Neuron (in vitro differentiated cells): ENCODE data around the gene LMTK3.
"Not testable (repeated sequence)": the region's sequence is repeated elsewhere in the genome, so short reads cannot be mapped to it uniquely, and the experiment has no call there.

ENCODE experiments used
- H2AFZ ChIP-seq: one replicate; pipeline ENCODE4 v1.6.1; 2013; ENCODE audit warnings: low read depth, mild to moderate bottlenecking, inconsistent platforms, low read length, moderate library complexity
- H3K27me3 ChIP-seq: one replicate; pipeline ENCODE4 v1.6.1; 2013; ENCODE audit warnings: low read length; ENCODE audit not compliant: insufficient read depth
- H3K36me3 ChIP-seq: one replicate; pipeline ENCODE4 v1.6.1; 2013; ENCODE audit warnings: low read length; ENCODE audit not compliant: insufficient read depth
- H3K4me1 ChIP-seq: one replicate; pipeline ENCODE4 v1.6.1; 2013; ENCODE audit warnings: low read length; ENCODE audit not compliant: insufficient read depth
- H3K4me3 ChIP-seq: 2 replicates; pipeline ENCODE4 v1.5.1; 2013; ENCODE audit warnings: mild to moderate bottlenecking, low read length, moderate library complexity
- H3K9me3 ChIP-seq: one replicate; pipeline ENCODE4 v1.6.1; 2013; ENCODE audit warnings: low read length

Gene LMTK3

GRCh38 chr19:48495396-48495795, 16.2 kb downstream of the LMTK3 start:
- Histone ChIP-seq H2AFZ (no peak overlapping the region), H3K27me3 (peaks cover 38% of the 10 kb centered on the region), H3K9me3 (no peaks in the 10 kb centered on the region), H3K36me3 (no peaks in the 10 kb centered on the region), H3K4me1 (peaks cover 4% of the 10 kb centered on the region), H3K4me3 (no peak overlapping the region)

GRCh38 chr19:48493718-48494401, 17.8 kb downstream of the LMTK3 start:
- H3K27me3 ChIP-seq = peaks cover 37% of the 10 kb centered on the region
- H3K4me1 ChIP-seq = peaks cover 4% of the 10 kb centered on the region
- H2AFZ ChIP-seq = no peak overlapping the region
- no peaks in the 10 kb centered on the region for H3K36me3 ChIP-seq
- no peaks in the 10 kb centered on the region for H3K9me3 ChIP-seq
- peak overlapping the region; percentile 29 for H3K4me3 ChIP-seq

- Histone ChIP-seq H2AFZ (no peak overlapping the region), H3K27me3 (peaks cover 37% of the 10 kb centered on the region), H3K4me1 (peaks cover 4% of the 10 kb centered on the region), H3K9me3 (no peaks in the 10 kb centered on the region), H3K36me3 (no peaks in the 10 kb centered on the region), H3K4me3 (peak overlapping the region; percentile 29)
Measured at GRCh38 chr19:48492925-48493717, 18.5 kb downstream of the LMTK3 start.

- Histone ChIP-seq H2AFZ (no peak overlapping the region), H3K27me3 (peaks cover 32% of the 10 kb centered on the region), H3K36me3 (no peaks in the 10 kb centered on the region), H3K9me3 (no peaks in the 10 kb centered on the region), H3K4me1 (peaks cover 4% of the 10 kb centered on the region), H3K4me3 (no peak overlapping the region)
Measured at GRCh38 chr19:48491793-48492123, 19.9 kb downstream of the LMTK3 start.

- H3K4me3 ChIP-seq = no peak overlapping the region
- H3K36me3 ChIP-seq = no peaks in the 10 kb centered on the region
- peaks cover 4% of the 10 kb centered on the region for H3K4me1 ChIP-seq
- H3K27me3 ChIP-seq = peaks cover 31% of the 10 kb centered on the region
- H2AFZ ChIP-seq = no peak overlapping the region
- no peaks in the 10 kb centered on the region for H3K9me3 ChIP-seq
Measured at GRCh38 chr19:48490981-48491792, 20.4 kb downstream of the LMTK3 start.

- H3K4me1 ChIP-seq = peaks cover 4% of the 10 kb centered on the region
Measured at GRCh38 chr19:48489608-48490216, 21.9 kb downstream of the LMTK3 start.

GRCh38 chr19:48488478-48488877, 23.2 kb downstream of the LMTK3 start:
- not testable (repeated sequence) for H2AFZ ChIP-seq, H3K4me3 ChIP-seq, H3K4me1 ChIP-seq, H3K36me3 ChIP-seq, H3K9me3 ChIP-seq
- H3K27me3 ChIP-seq = peaks cover 19% of the 10 kb centered on the region

More at GRCh38 chr19:48489608-48490216, 21.9 kb downstream of the LMTK3 start:
- H3K27me3 ChIP-seq = peaks cover 29% of the 10 kb centered on the region
- no peak overlapping the region for H3K4me3 ChIP-seq
- H2AFZ ChIP-seq = no peak overlapping the region
- no peaks in the 10 kb centered on the region for H3K9me3 ChIP-seq
- H3K36me3 ChIP-seq = no peaks in the 10 kb centered on the region

GRCh38 chr19:48487948-48488347, 23.7 kb downstream of the LMTK3 start:
- H3K9me3 ChIP-seq = no peaks in the 10 kb centered on the region
- peaks cover 18% of the 10 kb centered on the region for H3K27me3 ChIP-seq
- H2AFZ ChIP-seq = no peak overlapping the region
- peaks cover 4% of the 10 kb centered on the region for H3K4me1 ChIP-seq
- H3K36me3 ChIP-seq = no peaks in the 10 kb centered on the region
- no peak overlapping the region for H3K4me3 ChIP-seq

GRCh38 chr19:48487544-48487943, 24.1 kb downstream of the LMTK3 start:
- Histone ChIP-seq H2AFZ (no peak overlapping the region), H3K9me3 (no peaks in the 10 kb centered on the region), H3K4me3 (no peak overlapping the region), H3K4me1 (peaks cover 4% of the 10 kb centered on the region), H3K27me3 (peaks cover 16% of the 10 kb centered on the region), H3K36me3 (no peaks in the 10 kb centered on the region)

GRCh38 chr19:48486706-48487105, 24.9 kb downstream of the LMTK3 start:
- H3K4me1 ChIP-seq, H3K36me3 ChIP-seq, H2AFZ ChIP-seq, H3K27me3 ChIP-seq, H3K9me3 ChIP-seq, H3K4me3 ChIP-seq: not testable (repeated sequence)

- Histone ChIP-seq H3K4me3 (no peak overlapping the region), H2AFZ (no peak overlapping the region)
Measured at GRCh38 chr19:48484931-48485612, 26.6 kb downstream of the LMTK3 start.

GRCh38 chr19:48484247-48484893, 27.3 kb downstream of the LMTK3 start:
- Histone ChIP-seq H2AFZ (no peak overlapping the region), H3K9me3 (no peaks in the 10 kb centered on the region), H3K36me3 (peaks cover 19% of the 10 kb centered on the region), H3K4me1 (no peaks in the 10 kb centered on the region), H3K4me3 (no peak overlapping the region), H3K27me3 (no peaks in the 10 kb centered on the region)

More at GRCh38 chr19:48484931-48485612, 26.6 kb downstream of the LMTK3 start:
- H3K36me3 ChIP-seq = peaks cover 13% of the 10 kb centered on the region
- no peaks in the 10 kb centered on the region for H3K9me3 ChIP-seq
- no peaks in the 10 kb centered on the region for H3K27me3 ChIP-seq
- H3K4me1 ChIP-seq = no peaks in the 10 kb centered on the region
